ENCODE data around the gene C16orf92.
"Not testable (repeated sequence)": the region's sequence is repeated elsewhere in the genome, so short reads cannot be mapped to it uniquely, and the experiment has no call there.

C16orf92 gene

DNA sequence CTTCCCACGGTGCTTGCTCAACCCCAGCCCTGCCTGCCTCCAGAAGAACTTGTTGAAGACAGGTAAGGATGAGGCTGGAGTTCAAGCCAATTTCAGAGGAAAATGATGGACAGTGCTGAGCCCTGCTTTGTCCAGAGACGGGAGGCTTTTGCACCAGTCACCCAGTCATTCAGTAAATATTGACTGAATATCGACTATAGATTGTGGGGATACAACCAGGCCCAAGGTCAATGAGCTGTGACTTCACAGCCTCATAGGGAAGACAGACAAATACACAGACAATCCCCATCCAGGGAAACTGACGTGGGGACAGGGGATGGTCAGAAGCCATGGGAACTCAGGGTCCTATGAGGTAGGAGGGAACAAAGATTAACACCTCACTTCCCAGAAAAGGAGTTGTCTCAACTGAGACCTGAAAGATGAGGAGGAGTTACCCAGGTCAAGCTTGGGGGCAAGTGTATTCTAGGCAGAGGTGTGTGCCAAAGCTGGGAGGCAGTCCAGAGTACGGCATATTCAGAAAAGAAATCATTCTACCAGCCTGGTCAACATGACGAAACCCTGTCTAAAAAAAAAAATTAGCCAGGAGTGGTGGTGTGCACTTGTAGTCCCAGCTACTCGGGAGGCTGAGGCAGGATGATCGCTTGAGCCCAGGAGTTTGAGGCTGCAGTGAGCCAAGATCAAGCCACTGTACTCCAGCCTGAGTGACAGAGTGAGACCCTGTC is 6.3 kb upstream of the C16orf92 start:
- in situ Hi-C loops (cut with MboI; ENCODE audit: low pct_unique_long_range_greater_than_20kb, low sequenced_read_pairs) = loop anchor here (25.0 kb wide), 1 partner anchor 329 kb away; the partner anchor contains the start of gene QPRT
- DNase-seq = no peak

DNA sequence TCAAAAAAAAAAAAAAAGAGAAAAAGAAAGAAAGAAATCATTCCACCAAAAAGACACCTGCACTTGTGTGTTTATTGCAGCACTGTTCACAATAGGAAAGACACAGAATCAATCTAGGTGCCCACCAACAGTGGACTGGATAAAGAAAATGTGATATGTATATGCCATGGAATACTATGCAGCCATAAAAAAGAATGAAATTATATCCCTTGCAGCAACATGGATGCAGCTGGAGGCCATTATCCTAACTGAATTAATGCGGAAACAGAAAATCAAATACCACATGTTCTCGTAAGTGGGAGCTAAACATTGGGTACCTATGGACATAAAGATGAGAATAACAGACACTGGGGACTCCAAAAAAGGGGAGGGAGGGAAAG is 5.7 kb upstream of the C16orf92 start:
- in situ Hi-C loops (cut with MboI; ENCODE audit: low pct_unique_long_range_greater_than_20kb, low sequenced_read_pairs) = loop anchor here (25.0 kb wide), 1 partner anchor 330 kb away; the partner anchor contains the start of gene QPRT
- DNase-seq = no peak

DNA sequence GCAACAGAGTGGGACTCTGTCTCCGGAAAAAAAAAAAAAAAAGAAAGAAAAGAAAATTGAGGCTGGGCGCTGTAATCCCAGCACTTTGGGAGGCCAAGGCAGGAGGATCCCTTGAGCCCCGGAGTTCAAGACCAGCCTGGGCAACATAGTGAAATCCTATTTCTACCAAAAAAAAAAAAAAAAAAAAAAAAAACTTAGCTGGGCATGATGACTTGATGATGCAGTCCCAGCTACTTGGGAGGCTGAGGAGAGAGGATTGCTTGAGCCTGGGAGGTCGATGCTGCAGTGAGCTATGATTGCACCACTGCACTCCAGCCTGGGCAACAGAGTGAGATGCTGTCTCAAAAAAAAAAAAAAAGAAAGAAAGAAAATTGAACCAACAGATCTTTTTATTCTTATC is 5.1 kb upstream of the C16orf92 start:
- not testable (repeated sequence) for DNase-seq
- in situ Hi-C loops (cut with MboI; ENCODE audit: low pct_unique_long_range_greater_than_20kb, low sequenced_read_pairs) = loop anchor here (25.0 kb wide), 1 partner anchor 331 kb away; the partner anchor contains the start of gene QPRT

DNA sequence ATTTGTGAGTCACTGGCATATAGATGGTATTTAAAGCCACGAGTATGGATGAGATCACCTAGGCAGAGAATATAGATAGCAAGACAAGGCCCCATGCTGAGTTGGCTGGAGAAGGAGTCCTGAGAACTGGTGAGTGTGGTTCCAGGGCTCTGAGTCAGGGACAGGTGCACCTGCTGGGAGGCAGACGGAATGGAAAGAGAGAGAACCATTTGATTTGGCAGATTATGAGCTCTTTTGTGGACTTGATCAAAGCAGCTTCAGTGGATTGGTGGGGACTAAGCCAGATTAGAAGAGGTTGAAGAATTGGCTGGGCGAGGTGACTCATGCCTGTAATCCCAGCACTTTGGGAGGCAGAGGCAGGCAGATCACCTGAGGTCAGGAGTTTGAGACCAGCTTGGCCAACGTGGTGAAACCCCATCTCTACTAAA is 4.3 kb upstream of the C16orf92 start:
- in situ Hi-C loops (cut with MboI; ENCODE audit: low pct_unique_long_range_greater_than_20kb, low sequenced_read_pairs) = loop anchor here (25.0 kb wide), 1 partner anchor 331 kb away; the partner anchor contains the start of gene QPRT
- DNase-seq = no peak

DNA sequence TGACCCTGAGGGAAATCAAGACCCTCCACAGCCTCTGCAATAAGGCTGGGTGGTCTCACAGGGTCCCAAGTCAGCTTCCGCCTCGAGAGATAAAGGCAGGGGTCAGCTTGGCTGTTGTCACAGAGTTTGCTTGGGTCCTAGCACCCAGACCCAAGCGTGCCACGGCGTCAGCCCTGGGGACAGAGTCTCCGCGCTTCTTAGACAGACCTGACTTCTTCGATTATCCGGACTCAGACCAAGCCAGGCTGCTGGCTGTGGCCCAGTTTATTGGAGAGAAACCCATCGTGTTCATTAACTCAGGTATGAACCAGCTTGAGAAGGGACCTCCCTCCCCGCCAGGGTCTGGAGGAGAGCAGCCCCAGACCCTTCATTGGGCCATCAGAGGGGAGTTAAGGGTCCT is 588 bp downstream of the C16orf92 start:
- in situ Hi-C loops (cut with MboI; ENCODE audit: low pct_unique_long_range_greater_than_20kb, low sequenced_read_pairs) = loop anchor here (25.0 kb wide), 1 partner anchor 336 kb away; the partner anchor contains the start of gene QPRT

DNA sequence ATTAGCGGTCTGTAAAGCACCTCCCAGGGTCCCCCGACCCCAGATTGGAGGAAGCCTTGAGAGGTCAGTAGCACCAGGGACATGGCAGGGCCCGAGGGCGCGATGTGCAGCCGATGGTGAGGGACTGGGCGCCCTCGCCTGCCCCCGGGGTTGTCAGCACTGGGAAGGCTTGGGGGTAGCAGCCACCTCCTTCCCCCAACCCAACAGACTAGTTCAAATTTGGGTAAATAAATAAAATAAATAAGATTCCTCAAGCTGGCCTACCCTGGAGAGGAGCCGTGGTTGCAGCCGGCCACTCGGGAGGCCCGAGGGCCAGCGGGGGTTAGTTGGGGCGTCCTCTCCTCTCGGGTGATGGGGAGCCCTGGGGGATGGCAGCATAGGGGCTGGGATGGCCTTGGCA is 1.5 kb downstream of the C16orf92 start:
- DNase-seq = no peak
- in situ Hi-C loops (cut with MboI; ENCODE audit: low pct_unique_long_range_greater_than_20kb, low sequenced_read_pairs) = loop anchor here (25.0 kb wide), 1 partner anchor 337 kb away; the partner anchor contains the start of gene QPRT

More for the DNA sequence above, 588 bp downstream of the C16orf92 start:
- no peak for DNase-seq

DNA sequence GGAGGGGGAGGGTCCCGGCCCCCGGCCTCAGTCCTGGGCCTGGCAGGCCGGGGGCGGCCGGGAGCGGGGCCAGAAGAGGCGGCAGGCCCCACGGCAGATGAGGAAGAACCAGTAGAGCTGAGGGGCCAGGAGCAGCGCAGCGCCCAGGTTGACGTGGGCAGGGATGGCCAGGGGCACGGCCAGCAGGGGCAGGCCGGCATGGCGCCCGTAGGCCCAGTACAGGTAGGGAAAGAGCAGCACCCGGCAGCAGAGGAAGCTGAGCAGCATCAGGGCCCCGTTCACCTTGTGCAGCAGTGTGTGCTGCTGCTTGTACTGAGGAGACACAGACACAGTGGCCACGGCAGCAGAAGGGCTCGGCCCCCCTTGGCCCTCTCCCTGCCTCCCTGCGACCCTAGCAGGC is 2.2 kb downstream of the C16orf92 start:
- DNase-seq = no peak
- in situ Hi-C loops (cut with MboI; ENCODE audit: low pct_unique_long_range_greater_than_20kb, low sequenced_read_pairs) = no loop called here

DNA sequence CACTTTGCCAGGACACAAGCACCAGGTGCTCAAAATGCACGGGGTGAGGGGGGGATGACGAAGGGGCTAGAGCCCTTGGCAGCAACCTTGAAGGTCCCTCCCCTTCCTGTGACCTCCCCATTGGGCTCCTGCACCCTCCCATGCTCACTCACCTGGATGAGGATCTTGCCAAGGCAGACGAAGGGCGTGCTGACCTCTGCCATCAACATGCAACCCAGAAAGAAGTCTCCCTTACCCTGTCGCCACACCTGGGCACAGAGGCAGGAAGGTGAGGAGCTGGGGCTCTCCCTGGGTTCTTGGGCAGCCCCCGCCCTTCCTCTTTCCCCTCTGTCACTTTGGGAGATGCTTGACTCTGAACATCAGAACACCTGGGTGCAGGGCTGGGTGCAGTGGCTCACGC is 2.6 kb downstream of the C16orf92 start:
- in situ Hi-C loops (cut with MboI; ENCODE audit: low pct_unique_long_range_greater_than_20kb, low sequenced_read_pairs) = no loop called here
- DNase-seq = no peak

DNA sequence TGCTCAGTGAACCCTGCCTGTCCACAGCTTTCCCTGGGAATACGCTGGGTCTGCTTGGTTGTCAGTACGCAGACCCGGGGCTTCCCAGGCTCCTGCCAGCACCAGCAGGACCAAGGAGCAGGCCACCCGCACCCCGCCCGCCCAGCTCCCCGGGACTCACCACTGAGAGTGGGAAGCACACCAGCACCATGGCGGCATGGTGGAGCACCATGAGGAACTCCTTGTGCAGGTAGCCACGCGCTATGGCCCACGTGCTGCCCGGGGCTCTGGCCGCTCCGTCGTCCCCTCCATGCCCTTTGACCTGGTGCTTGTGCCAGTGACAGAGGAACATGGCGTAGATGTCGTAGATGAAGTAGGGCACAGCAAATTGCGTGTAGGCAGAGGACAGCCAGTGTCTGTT is 3.5 kb downstream of the C16orf92 start:
- DNase-seq = no peak
- in situ Hi-C loops (cut with MboI; ENCODE audit: low pct_unique_long_range_greater_than_20kb, low sequenced_read_pairs) = no loop called here

DNA sequence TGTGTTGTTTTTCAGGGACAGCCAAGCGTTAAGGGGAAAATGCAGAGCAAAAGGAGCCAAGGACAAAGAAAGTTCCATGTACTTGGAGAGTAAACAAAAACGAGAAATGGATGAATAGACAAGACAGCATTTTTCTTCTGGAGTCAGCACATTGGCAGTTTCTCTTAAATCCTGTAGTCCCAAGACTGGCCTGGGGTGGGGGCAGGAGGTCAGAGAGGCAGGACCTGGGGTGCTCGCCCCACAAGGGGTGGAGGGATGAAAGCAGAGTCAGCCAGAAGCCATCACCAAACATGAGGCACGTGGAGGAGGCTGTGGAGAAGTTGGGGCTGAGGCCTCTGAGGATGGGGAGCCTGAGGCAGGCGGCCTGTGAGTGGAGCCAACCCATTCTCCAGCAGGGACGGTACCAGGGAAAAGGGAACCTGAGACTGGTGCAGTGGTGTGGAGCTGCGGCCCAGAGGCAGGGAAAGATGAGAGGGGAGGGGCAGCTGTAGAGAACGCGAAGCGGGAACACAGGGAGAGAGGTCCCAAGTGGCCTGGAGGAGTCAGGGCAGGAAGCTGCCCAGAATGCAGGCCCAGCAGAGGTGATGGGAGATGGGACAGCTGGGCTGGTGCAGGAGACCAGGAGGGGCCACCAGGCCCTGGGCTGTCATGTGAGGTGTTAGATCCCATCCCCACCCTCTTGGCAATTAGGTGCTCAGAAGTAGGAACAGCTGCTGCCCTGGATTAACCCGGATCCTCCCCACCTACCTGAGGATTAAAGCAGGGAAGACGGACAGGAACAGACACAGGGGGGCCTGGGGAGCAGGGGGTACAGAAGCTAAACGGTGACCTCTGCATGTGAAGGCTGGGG is 4.8 kb downstream of the C16orf92 start:
- in situ Hi-C loops (cut with MboI; ENCODE audit: low pct_unique_long_range_greater_than_20kb, low sequenced_read_pairs) = no loop called here
- DNase-seq = no peak

DNA sequence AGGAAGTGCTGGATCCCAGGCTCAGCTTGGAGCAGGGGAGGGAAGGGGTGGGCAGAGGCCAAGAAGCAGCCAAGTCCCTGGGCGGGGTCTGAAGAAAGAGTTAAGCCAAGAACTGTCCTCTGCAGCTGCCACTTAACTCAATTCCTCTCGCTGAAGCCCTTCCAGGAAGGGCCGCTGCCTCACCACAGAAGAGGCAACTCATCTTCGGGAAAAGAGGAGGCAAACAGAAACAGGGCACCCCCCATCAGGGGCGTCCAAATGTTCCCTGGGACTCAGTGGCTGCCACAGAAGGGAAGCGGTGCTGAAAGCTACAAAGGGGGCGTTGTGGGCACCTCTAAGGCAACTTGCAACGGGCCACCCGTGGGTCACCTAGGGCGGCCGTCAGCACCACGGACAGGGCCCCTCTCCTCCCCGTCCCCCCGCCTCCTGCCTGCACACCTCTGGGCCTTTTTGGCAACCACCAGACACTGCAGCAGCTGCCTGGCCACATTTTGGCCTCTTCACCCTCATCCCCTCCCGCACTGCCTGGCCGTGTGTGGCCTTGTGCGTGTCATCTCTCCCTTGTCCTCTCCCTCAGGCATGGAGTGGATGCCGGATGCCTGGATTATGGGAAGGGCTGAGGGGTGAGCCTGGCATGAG is 5.6 kb downstream of the C16orf92 start:
- in situ Hi-C loops (cut with MboI; ENCODE audit: low pct_unique_long_range_greater_than_20kb, low sequenced_read_pairs) = no loop called here
- DNase-seq = peak; percentile 49

DNA sequence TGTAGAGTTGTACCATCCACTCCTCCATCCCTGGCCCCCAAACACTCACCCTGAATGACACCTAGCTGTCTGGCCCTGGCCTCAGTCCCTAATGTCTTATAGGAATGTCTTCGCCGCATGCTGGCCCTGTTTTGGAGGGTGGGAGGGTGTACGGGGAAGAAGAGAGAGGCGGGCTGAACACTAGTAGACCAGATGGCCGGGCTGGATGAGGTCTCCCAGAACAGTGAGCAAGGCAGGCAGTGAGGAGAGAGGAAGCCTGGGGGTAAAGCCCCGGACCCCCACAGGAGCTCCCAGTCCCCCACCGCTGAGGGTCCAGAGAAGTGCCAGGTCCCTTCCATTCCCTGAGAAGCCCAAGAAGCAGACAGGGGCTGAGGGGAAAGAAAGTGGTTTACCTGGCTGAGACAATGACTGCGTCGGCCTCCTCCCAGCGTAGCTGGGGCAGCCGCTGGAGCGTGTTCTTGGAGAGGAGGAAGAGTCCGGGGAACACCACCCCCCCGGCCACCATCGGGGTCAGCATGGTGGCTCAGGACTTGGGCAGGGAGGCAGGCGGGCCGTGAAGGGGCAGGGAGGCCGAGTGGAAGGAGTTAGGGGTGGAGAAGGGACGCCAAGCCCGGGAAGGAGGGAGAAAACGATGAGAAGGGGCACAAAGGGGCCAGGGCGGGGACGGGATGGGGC is 7.2 kb downstream of the C16orf92 start:
- in situ Hi-C loops (cut with MboI; ENCODE audit: low pct_unique_long_range_greater_than_20kb, low sequenced_read_pairs) = no loop called here
- no peak for DNase-seq

DNA sequence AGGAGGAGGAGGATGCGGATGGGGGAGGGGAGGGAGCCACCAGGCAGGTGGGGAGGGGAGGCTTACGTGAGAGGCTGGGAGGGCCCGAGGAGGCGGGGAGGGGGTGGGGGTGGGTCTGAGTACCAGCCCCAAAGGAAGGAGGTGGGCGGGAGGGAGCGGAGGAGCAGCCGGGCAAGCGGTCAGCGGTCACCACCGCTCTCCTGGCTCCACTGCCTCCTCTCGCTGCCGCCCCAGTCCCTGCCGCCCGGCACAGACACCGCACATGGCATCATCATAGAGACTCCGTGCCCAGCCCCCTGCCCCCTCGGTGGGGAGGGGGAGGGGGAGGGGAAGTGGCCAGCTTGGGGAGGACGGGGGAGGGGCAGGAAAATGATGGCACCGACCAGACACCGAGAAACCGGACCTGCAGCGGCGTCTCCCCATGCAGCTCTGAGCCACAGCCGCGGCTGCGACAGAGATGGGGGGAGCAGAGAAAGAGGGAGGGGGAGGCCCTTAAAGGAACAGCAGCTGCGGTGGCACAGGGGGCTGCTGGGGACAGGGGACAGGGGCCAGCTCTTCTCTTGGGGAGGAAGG is 7.9 kb downstream of the C16orf92 start, which contains the start of gene TLCD3B:
Gene TLCD3B (minus strand): TSS at position 431 of the 573 bp plus-strand sequence. CDS start 744 bp downstream, outside the sequence.
- in situ Hi-C loops (cut with MboI; ENCODE audit: low pct_unique_long_range_greater_than_20kb, low sequenced_read_pairs) = no loop called here
- no peak for DNase-seq

DNA sequence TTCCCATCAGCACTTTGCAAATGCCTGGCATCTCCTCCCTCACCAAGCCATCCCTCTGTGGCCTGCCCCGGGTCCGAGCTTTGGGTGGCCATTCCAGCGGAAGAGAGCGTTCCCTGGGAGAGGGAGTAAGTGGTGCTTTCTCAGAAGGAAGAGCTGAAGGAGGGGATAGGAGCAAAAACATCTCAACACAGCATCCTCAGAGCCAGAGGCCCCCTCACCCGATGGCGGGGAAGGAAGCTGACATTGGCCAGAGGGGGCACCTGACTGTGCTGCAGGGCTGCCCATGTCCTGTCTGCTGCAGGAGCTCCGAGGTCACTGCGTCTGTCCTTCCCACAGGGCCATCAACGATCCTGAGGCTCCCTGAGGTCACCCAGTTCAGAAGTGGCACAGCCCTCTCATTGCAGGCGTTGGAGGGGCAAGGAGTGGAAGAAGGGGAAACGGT is 8.5 kb downstream of the C16orf92 start:
- no peak for DNase-seq
- in situ Hi-C loops (cut with MboI; ENCODE audit: low pct_unique_long_range_greater_than_20kb, low sequenced_read_pairs) = no loop called here

DNA sequence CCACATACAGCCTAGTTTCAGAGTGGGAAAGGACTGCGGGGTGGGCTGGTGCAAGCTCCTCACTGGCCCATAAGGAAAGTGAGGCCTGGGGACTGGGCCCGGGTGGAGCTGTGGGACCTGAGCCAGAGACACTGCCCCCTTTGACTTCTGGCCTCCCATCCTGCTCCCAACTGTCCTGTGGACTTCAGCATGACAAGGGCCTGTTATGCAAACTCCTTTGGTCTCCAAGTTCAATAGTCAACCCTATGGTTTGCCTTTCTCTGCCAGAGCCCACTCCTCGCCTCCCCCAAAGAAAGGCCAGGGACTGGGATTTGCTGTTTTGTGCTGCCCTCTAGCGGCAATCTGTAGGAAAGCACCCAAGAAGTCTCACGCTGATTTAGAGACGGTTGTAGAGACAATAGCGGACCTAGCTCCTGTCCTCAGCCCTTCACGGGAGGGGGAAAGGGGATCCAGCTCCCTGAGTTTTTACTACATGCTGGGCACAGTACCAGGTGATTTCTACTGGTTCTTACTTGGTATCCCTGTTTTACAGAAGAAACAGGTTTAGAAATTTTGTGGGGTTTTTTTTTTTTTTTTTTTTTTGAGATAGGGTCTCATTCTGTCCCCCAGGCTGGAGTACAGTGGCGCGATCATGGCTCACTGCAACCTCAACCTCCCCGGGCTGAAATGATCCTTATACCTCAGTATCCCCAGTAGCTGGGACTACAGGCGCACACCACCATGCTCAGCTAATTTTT is 9.3 kb downstream of the C16orf92 start:
- DNase-seq = peak; percentile 86
- in situ Hi-C loops (cut with MboI; ENCODE audit: low pct_unique_long_range_greater_than_20kb, low sequenced_read_pairs) = no loop called here

DNA sequence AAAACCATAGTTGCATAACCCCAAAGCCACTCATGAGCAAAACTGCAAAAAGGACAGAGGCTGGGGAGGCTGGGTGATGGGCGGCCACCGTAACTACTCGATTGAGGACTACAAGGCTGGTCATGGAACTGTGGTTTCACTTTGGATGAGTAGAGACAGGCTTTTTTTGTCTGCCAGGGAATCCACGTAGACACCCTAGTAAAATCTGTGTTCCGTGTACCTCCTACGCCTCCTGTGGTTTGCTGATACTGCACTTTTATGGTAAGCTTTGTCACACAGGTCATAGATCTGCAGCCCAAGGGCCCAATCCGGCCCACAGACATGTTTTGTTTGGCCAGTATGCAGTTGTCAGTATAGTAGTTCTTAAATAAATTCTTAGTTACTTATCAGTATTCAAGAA is 10.3 kb downstream of the C16orf92 start:
- in situ Hi-C loops (cut with MboI; ENCODE audit: low pct_unique_long_range_greater_than_20kb, low sequenced_read_pairs) = no loop called here
- no peak for DNase-seq

DNA sequence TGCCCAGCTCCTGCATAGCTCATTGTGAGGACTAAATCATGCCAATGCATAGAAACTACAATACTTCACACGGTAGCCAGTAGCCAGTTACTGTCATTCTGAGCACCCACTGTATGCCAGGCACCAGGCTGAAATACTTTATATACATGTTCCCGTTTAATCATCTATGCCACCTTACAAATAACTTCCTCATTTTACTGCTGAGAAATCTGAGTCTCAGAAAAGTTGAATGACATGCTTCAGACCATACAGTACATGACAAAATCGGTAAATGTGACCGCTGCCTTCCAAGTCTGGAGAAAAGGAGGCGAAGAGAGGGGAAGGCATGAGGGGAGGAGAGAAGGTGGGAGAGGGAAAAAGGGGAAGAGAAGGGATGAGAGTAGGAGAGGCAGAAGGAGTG is 17.2 kb downstream of the C16orf92 start:
- peak; percentile 52 for DNase-seq
- in situ Hi-C loops (cut with MboI; ENCODE audit: low pct_unique_long_range_greater_than_20kb, low sequenced_read_pairs) = no loop called here

DNA sequence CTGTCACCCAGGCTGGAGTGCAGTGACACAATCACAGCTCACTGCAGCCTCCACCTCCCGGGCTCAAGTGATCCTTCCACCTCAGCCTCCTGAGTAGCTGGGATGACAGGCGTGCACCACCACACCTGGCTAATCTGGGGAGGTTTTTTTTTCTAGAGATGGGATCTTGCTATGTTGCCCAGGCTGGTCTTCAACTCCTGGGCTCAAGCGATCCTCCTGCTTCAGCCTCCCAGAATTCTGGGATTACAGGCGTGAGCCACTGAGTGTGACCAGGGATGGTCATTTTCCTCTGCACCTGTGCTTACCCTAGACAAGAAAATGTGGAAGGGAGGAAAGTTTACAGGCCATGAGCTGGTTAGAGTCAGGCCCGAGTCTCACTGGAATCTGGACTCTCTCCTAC is 17.7 kb downstream of the C16orf92 start:
- DNase-seq; in situ Hi-C loops (cut with MboI; ENCODE audit: low pct_unique_long_range_greater_than_20kb, low sequenced_read_pairs): not testable (repeated sequence)
